HG03520 (cell line): ENCODE data around the gene GNL1.
"Not testable (repeated sequence)": the region's sequence is repeated elsewhere in the genome, so short reads cannot be mapped to it uniquely, and the experiment has no call there.

Experiments
- ATAC-seq: cut with Tn5 transposase; IDR thresholded peaks from one replicate; pipeline ENCODE4 v1.9.1; 2021; ENCODE audit warnings: mild to moderate bottlenecking, moderate library complexity; ENCODE audit not compliant: unreplicated experiment

The GNL1 gene

DNA sequence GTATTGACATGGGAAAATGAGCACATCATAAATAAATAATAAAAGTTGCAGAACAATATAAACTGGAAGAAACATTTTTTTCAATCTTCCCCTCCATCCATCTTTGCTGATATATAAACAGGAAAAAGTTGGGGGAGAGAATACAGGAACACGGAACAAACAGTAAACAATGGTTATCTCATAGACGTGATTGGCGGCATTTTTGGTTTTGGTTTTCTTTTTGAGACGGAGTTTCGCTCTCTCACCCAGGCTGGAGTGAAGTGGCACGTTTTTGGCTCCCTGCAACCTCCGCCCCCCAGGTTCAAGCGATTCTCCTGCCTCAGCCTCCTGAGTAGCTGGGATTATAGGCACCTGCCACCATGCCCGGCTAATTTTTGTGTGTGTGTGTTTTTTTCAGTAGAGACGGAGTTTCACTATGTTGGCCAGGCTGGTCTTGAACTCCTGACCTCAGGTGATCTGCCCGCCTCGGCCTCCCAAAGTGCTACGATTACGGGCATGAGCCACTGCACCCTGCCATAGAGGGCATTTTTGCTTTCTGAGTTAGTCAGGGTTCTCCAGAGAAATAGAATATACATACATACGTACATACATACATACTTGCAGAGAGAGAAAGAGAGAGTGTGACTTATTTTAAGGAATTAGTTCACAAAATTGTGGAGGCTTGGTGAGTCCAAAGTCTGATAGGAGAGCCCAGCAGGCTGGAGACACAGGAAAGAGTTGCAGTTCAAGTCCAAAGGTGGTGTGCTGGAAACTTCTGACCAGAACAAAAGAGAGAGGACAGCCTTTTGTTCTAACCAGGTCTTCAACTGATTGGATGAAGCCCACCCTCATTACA is 22.6 kb downstream of the GNL1 start:
- ATAC-seq: no peak

DNA sequence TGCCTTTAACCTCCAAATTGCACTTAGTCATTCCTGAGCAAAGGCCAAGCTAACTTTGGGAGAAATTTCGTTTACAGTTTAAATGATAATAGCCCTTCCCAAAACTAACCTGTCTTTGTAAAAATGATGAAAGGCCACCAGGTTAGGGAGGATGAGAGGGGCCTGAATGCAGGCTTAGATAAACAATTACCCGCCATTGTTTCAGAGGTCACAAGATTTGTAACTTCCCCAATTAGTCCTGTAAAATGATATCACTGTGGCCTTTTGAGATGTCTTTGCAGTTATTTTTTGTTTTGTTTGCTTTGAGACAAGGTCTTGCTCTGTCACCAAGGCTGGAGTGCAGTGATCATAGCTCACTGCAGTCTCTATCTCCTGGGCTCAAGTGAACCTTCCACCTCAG is 26.3 kb downstream of the GNL1 start:
- ATAC-seq: no peak

- ATAC-seq: not testable (repeated sequence)
These were observed 26.9 kb downstream of the GNL1 start for GRCh38 chr6:30529349-30529875.

- not testable (repeated sequence) for ATAC-seq
These were observed 29.8 kb downstream of the GNL1 start for GRCh38 chr6:30526444-30526843.

DNA sequence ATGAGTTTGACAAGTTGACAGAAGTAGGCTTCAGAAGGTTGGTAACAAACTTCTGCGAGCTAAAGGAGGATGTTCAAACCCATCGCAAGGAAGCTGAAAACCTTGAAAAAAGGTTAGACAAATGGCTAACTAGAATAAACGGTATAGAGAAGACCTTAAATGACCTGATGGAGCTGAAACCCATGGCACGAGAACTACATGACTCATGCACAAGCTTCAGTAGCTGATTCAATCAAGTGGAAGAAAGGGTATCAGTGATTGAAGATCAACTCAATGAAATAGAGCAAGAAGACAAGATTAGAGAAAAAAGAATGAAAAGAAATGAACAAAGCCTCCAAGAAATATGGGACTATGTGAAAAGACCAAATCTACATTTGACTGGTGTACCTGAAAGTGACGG is 34.3 kb downstream of the GNL1 start:
- ATAC-seq: not testable (repeated sequence)

GRCh38 chr6:30521082-30521481 is 35.2 kb downstream of the GNL1 start:
- ATAC-seq: not testable (repeated sequence)

- no peak for ATAC-seq
These were observed 35.8 kb downstream of the GNL1 start for GRCh38 chr6:30520522-30520921.

DNA sequence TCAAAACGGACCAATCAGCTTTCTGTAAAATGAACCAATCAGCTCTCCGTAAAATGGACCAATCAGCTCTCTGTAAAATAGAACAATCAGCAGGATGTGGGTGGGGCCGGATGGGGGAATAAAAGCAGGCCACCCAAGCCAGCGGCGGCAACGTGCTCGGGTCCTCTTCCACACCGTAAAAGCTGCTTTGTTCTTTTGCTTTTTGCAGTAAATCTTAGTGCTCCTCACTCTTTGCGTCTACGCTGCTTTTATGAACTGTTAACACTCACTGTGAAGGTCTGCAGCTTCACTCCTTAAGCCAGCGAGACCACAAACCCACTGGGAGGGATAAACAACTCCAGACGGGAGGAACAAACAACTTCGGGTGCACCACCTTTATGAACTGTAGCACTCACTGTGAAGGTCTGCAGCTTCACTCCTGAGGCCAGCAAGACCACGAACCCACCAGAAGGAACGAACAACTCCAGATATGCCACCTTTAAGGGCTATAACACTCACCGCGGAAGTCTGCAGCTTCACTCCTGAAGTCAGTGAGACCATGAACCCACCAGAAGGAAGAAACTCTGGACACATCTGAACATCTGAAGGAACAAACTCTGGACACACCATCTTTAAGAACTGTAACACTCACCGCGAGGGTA is 37.7 kb downstream of the GNL1 start:
- ATAC-seq: not testable (repeated sequence)

- not testable (repeated sequence) for ATAC-seq
These were observed 38.4 kb downstream of the GNL1 start for GRCh38 chr6:30517767-30518504.

- not testable (repeated sequence) for ATAC-seq
These were observed 39.6 kb downstream of the GNL1 start for GRCh38 chr6:30516754-30517076.

GRCh38 chr6:30515944-30516753 is 40.1 kb downstream of the GNL1 start:
- ATAC-seq: peak; percentile 73

DNA sequence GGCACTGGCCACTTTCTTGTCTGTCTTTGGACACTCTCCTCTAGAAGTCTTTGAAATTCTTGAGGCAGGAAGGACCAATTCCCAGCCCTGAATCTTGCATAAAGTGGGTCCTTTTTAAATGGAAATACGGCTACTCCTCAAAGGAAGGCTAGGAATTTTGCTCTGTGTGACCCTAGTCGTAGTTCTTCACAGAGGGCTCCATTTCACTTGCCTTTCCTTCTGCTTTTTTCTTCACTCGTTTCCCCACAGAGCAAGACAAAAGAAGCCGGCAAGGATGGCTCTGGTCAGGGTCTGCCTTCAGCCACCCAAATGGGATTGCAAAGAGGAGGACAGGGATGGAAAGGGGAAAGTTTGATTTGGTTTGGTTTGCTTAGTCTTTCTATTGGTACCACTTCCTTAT is 41.2 kb downstream of the GNL1 start:
- ATAC-seq: no peak

GRCh38 chr6:30513451-30513850 is 42.8 kb downstream of the GNL1 start:
- no peak for ATAC-seq

- no peak for ATAC-seq
These were observed 45.1 kb downstream of the GNL1 start for GRCh38 chr6:30511169-30511546.

GRCh38 chr6:30510419-30511168 is 45.7 kb downstream of the GNL1 start:
- no peak for ATAC-seq

- ATAC-seq: no peak
These were observed 47.2 kb downstream of the GNL1 start for GRCh38 chr6:30508890-30509736.

- ATAC-seq: no peak
These were observed 48.2 kb downstream of the GNL1 start for GRCh38 chr6:30507849-30508827.
